ENCODE results near the gene SPECC1.

The SPECC1 gene

GRCh38 chr17:20299013-20299412, 289.9 kb downstream of the SPECC1 start:
- H4K8ac ChIP-seq (ENCODE audit: low read length) = no peak overlapping the region
- no peak overlapping the region for H2AFZ ChIP-seq (ENCODE audit: low read depth, low read length)
- H3K14ac ChIP-seq (ENCODE audit: low read length in 2 of 2) = no peak overlapping the region
- no peak for DNase-seq
- peaks cover 14% of the 10 kb centered on the region for H3K4me1 ChIP-seq (ENCODE audit: control insufficient read depth, insufficient read depth, low read depth, low read length)
- H3K27ac ChIP-seq (ENCODE audit: low read length, poor library complexity, severe bottlenecking) = no peak overlapping the region
- no peak overlapping the region for H4K91ac ChIP-seq (ENCODE audit: low read length)
- no peak overlapping the region for H2BK120ac ChIP-seq (ENCODE audit: low read depth, low read length)
- WGBS = 97% methylated on average over 3 of the region's 3 CpGs
- H3K18ac ChIP-seq (ENCODE audit: low read depth in 1 of 2, low read length in 2 of 2) = no peak overlapping the region
- H2BK5ac ChIP-seq (ENCODE audit: low read depth, low read length, poor library complexity, severe bottlenecking) = no peak overlapping the region
- H2BK12ac ChIP-seq (ENCODE audit: low read length in 2 of 2) = no peak overlapping the region
- H3K36me3 ChIP-seq (ENCODE audit: control insufficient read depth in 1 of 2, insufficient read depth in 2 of 2, low read depth in 1 of 2, low read length in 2 of 2) = peaks cover 0 to 31% of the 10 kb centered on the region in 2 experiments
- no peak overlapping the region for H3K23ac ChIP-seq (ENCODE audit: low read length in 2 of 2)
- H3K27me3 ChIP-seq (ENCODE audit: control insufficient read depth in 1 of 2, insufficient read depth in 1 of 2, low read length in 2 of 2) = no peaks in the 10 kb centered on the region
- no peak overlapping the region for H3K4ac ChIP-seq (ENCODE audit: low read depth in 1 of 2, low read length in 2 of 2)
- no peak overlapping the region for H3K4me3 ChIP-seq (ENCODE audit: insufficient read depth in 1 of 2, low read depth in 1 of 2, low read length in 2 of 2)
- H3K4me2 ChIP-seq (ENCODE audit: low read length, poor library complexity, severe bottlenecking) = no peak overlapping the region
- peaks cover 12% of the 10 kb centered on the region for H3K79me1 ChIP-seq (replicated peaks; ENCODE audit: low read length, poor library complexity, severe bottlenecking)
- no peak overlapping the region for H3K9ac ChIP-seq (ENCODE audit: low read length)
- no peaks in the 10 kb centered on the region for H3K9me3 ChIP-seq (ENCODE audit: control insufficient read depth, low read length)
- no peak overlapping the region for H2AK5ac ChIP-seq (ENCODE audit: low read length, severe bottlenecking)
- no peak overlapping the region for H2BK15ac ChIP-seq (ENCODE audit: low read depth, poor library complexity, severe bottlenecking)

- Histone ChIP-seq H4K8ac (ENCODE audit: low read length) (peak overlapping the region; percentile 88), H3K14ac (ENCODE audit: low read length in 2 of 2) (peak overlapping the region in 1 of 2 experiments; percentile 66), H3K23ac (ENCODE audit: low read length in 2 of 2) (no peak overlapping the region), H2BK12ac (ENCODE audit: low read length in 2 of 2) (no peak overlapping the region), H2BK15ac (ENCODE audit: low read depth, poor library complexity, severe bottlenecking) (no peak overlapping the region), H3K36me3 (ENCODE audit: control insufficient read depth in 1 of 2, insufficient read depth in 2 of 2, low read depth in 1 of 2, low read length in 2 of 2) (peaks cover 0 to 35% of the 10 kb centered on the region in 2 experiments), H4K91ac (ENCODE audit: low read length) (peak overlapping the region; percentile 27), H3K4ac (ENCODE audit: low read depth in 1 of 2, low read length in 2 of 2) (no peak overlapping the region), H3K27ac (ENCODE audit: low read length, poor library complexity, severe bottlenecking) (peak overlapping the region; percentile 72), H3K4me1 (ENCODE audit: control insufficient read depth, insufficient read depth, low read depth, low read length) (peaks cover 14% of the 10 kb centered on the region), H3K18ac (ENCODE audit: low read depth in 1 of 2, low read length in 2 of 2) (peak overlapping the region in 1 of 2 experiments; percentile 30), H3K9ac (ENCODE audit: low read length) (peak overlapping the region; percentile 20), H3K79me1 (replicated peaks; ENCODE audit: low read length, poor library complexity, severe bottlenecking) (peaks cover 12% of the 10 kb centered on the region), H3K9me3 (ENCODE audit: control insufficient read depth, low read length) (peaks cover 14% of the 10 kb centered on the region), H3K4me3 (ENCODE audit: insufficient read depth in 1 of 2, low read depth in 1 of 2, low read length in 2 of 2) (no peak overlapping the region), H2AK5ac (ENCODE audit: low read length, severe bottlenecking) (no peak overlapping the region), H3K4me2 (ENCODE audit: low read length, poor library complexity, severe bottlenecking) (no peak overlapping the region), H2AFZ (ENCODE audit: low read depth, low read length) (peak overlapping the region; percentile 21), H2BK5ac (ENCODE audit: low read depth, low read length, poor library complexity, severe bottlenecking) (no peak overlapping the region), H3K27me3 (ENCODE audit: control insufficient read depth in 1 of 2, insufficient read depth in 1 of 2, low read length in 2 of 2) (no peaks in the 10 kb centered on the region), H2BK120ac (ENCODE audit: low read depth, low read length) (peak overlapping the region; percentile 69)
- peak; percentile 80 for DNase-seq
- 49% methylated on average over 8 of the region's 9 CpGs for WGBS
Observed at GRCh38 chr17:20300436-20300934, 291.3 kb downstream of the SPECC1 start.

GRCh38 chr17:20302246-20302917, 293.2 kb downstream of the SPECC1 start:
- 93% methylated on average over 9 of the region's 9 CpGs for WGBS
- peaks cover 8 to 42% of the 10 kb centered on the region in 2 experiments for H3K36me3 ChIP-seq (ENCODE audit: control insufficient read depth in 1 of 2, insufficient read depth in 2 of 2, low read depth in 1 of 2, low read length in 2 of 2)
- H3K4me3 ChIP-seq (ENCODE audit: insufficient read depth in 1 of 2, low read depth in 1 of 2, low read length in 2 of 2) = no peak overlapping the region

GRCh38 chr17:20304961-20305360, 295.8 kb downstream of the SPECC1 start:
- no peak overlapping the region for H3K18ac ChIP-seq (ENCODE audit: low read depth in 1 of 2, low read length in 2 of 2)
- H3K36me3 ChIP-seq (ENCODE audit: control insufficient read depth in 1 of 2, insufficient read depth in 2 of 2, low read depth in 1 of 2, low read length in 2 of 2) = peaks cover 21 to 29% of the 10 kb centered on the region in 2 experiments
- H3K14ac ChIP-seq (ENCODE audit: low read length in 2 of 2) = no peak overlapping the region
- no peak overlapping the region for H2AK5ac ChIP-seq (ENCODE audit: low read length, severe bottlenecking)
- no peak overlapping the region for H3K4me3 ChIP-seq (ENCODE audit: insufficient read depth in 1 of 2, low read depth in 1 of 2, low read length in 2 of 2)
- H3K9ac ChIP-seq (ENCODE audit: low read length) = no peak overlapping the region
- no peak overlapping the region for H3K23ac ChIP-seq (ENCODE audit: low read length in 2 of 2)
- H3K4me2 ChIP-seq (ENCODE audit: low read length, poor library complexity, severe bottlenecking) = no peak overlapping the region
- H4K8ac ChIP-seq (ENCODE audit: low read length) = no peak overlapping the region
- no peak overlapping the region for H2BK120ac ChIP-seq (ENCODE audit: low read depth, low read length)
- no peaks in the 10 kb centered on the region for H3K27me3 ChIP-seq (ENCODE audit: control insufficient read depth in 1 of 2, insufficient read depth in 1 of 2, low read length in 2 of 2)
- WGBS = 94% methylated on average over 5 of the region's 5 CpGs
- H2BK5ac ChIP-seq (ENCODE audit: low read depth, low read length, poor library complexity, severe bottlenecking) = no peak overlapping the region
- peaks cover 7% of the 10 kb centered on the region for H3K79me1 ChIP-seq (replicated peaks; ENCODE audit: low read length, poor library complexity, severe bottlenecking)
- H3K9me3 ChIP-seq (ENCODE audit: control insufficient read depth, low read length) = peaks cover 51% of the 10 kb centered on the region
- H2BK15ac ChIP-seq (ENCODE audit: low read depth, poor library complexity, severe bottlenecking) = no peak overlapping the region
- no peak overlapping the region for H3K4ac ChIP-seq (ENCODE audit: low read depth in 1 of 2, low read length in 2 of 2)
- H2BK12ac ChIP-seq (ENCODE audit: low read length in 2 of 2) = no peak overlapping the region
- H3K27ac ChIP-seq (ENCODE audit: low read length, poor library complexity, severe bottlenecking) = no peak overlapping the region
- no peak overlapping the region for H4K91ac ChIP-seq (ENCODE audit: low read length)
- H3K4me1 ChIP-seq (ENCODE audit: control insufficient read depth, insufficient read depth, low read depth, low read length) = peaks cover 13% of the 10 kb centered on the region
- DNase-seq = no peak
- H2AFZ ChIP-seq (ENCODE audit: low read depth, low read length) = no peak overlapping the region

More at GRCh38 chr17:20302246-20302917, 293.2 kb downstream of the SPECC1 start:
- H3K27me3 ChIP-seq (ENCODE audit: control insufficient read depth in 1 of 2, insufficient read depth in 1 of 2, low read length in 2 of 2) = no peaks in the 10 kb centered on the region
- no peak overlapping the region for H2AFZ ChIP-seq (ENCODE audit: low read depth, low read length)
- no peak overlapping the region for H3K18ac ChIP-seq (ENCODE audit: low read depth in 1 of 2, low read length in 2 of 2)
- H3K27ac ChIP-seq (ENCODE audit: low read length, poor library complexity, severe bottlenecking) = no peak overlapping the region
- peak overlapping the region in 1 of 2 experiments; percentile 70 for H3K23ac ChIP-seq (ENCODE audit: low read length in 2 of 2)
- peaks cover 12% of the 10 kb centered on the region for H3K79me1 ChIP-seq (replicated peaks; ENCODE audit: low read length, poor library complexity, severe bottlenecking)
- no peak for DNase-seq
- peaks cover 33% of the 10 kb centered on the region for H3K9me3 ChIP-seq (ENCODE audit: control insufficient read depth, low read length)
- H2BK120ac ChIP-seq (ENCODE audit: low read depth, low read length) = no peak overlapping the region
- H2AK5ac ChIP-seq (ENCODE audit: low read length, severe bottlenecking) = no peak overlapping the region
- peaks cover 14% of the 10 kb centered on the region for H3K4me1 ChIP-seq (ENCODE audit: control insufficient read depth, insufficient read depth, low read depth, low read length)
- H2BK12ac ChIP-seq (ENCODE audit: low read length in 2 of 2) = no peak overlapping the region
- no peak overlapping the region for H3K4me2 ChIP-seq (ENCODE audit: low read length, poor library complexity, severe bottlenecking)
- H2BK5ac ChIP-seq (ENCODE audit: low read depth, low read length, poor library complexity, severe bottlenecking) = no peak overlapping the region
- no peak overlapping the region for H3K9ac ChIP-seq (ENCODE audit: low read length)
- H2BK15ac ChIP-seq (ENCODE audit: low read depth, poor library complexity, severe bottlenecking) = no peak overlapping the region
- H3K14ac ChIP-seq (ENCODE audit: low read length in 2 of 2) = peak overlapping the region in 1 of 2 experiments; percentile 72
- no peak overlapping the region for H3K4ac ChIP-seq (ENCODE audit: low read depth in 1 of 2, low read length in 2 of 2)
- H4K8ac ChIP-seq (ENCODE audit: low read length) = no peak overlapping the region
- no peak overlapping the region for H4K91ac ChIP-seq (ENCODE audit: low read length)

Data from mesenchymal stem cell (in vitro differentiated cells and primary cell).